ENCODE data around the gene THNSL1. TPM values are rescaled to one million over a fixed set of nuclear protein-coding genes. Genes with fewer than 3 reads are reported as not detected.
A peak's percentile ranks its signal among the peaks of the same experiment; 100 is the strongest.
"Not testable (repeated sequence)": the region's sequence is repeated elsewhere in the genome, so short reads cannot be mapped to it uniquely, and the experiment has no call there.

Gene THNSL1
- total and polyA plus RNA-seq, 2 donors: 3.5 to 4.1 TPM

- no peak overlapping the region for H3K4me3 ChIP-seq (ENCODE audit: low read length in 2 of 2)
- H3K27me3 ChIP-seq (ENCODE audit: control insufficient read depth in 2 of 2, insufficient read depth in 1 of 2, low read length in 1 of 2): no peaks in the 10 kb centered on the region
- no peaks in the 10 kb centered on the region for H3K36me3 ChIP-seq (ENCODE audit: control insufficient read depth in 2 of 2, insufficient read depth in 2 of 2, low read length in 1 of 2)
- H3K27ac ChIP-seq (ENCODE audit: low read depth in 1 of 2, low read length in 1 of 2): no peak overlapping the region
- 93% methylated on average over 3 of the region's 3 CpGs for WGBS
- peaks cover 0 to 4% of the 10 kb centered on the region in 2 donors for H3K4me1 ChIP-seq (ENCODE audit: control insufficient read depth in 2 of 2, insufficient read depth in 2 of 2, low read length in 2 of 2)
- DNase-seq (ENCODE audit: low read depth in 6 of 9, low spot score in 9 of 9): no peak
- H3K9me3 ChIP-seq (ENCODE audit: control insufficient read depth in 2 of 2, insufficient read depth in 1 of 2, low read length in 1 of 2): no peaks in the 10 kb centered on the region
Measured at GRCh38 chr10:24992512-24993133, 23.8 kb upstream of the THNSL1 start.

DNA sequence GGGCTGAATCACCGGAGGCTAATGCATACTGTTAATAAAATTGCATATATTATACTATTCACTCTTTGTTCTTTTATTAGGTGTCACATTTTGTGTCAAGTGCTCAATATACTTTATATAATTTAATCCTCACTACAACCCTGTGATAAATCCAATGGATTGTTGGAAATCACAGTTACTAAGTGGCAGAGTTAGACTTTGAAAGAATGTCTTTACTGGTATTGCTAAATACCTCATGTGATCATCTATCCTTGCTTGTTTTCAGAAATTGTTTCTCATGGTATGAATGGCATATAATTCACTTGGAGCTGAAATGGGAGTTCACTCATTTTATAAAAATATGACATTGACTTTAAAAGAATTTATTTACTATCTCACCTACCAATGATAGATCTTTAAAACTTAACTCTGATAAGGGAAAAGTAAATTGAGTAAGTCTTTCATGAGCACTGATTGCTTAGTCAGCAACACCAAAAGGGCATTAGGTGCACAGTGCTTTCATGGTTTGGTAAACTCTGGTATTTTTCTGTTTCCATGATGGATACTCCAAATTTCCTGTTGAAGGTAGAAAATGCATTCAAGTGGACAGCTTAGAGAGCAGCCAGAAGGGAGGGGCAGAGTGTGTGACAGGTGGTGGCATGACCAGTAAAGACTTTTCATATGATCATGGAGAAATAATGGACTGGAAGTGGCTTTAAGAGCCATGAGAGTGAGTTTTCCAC lies 23.0 kb upstream of the THNSL1 start:
- Histone ChIP-seq H3K27ac (ENCODE audit: low read depth in 1 of 2, low read length in 1 of 2) (no peak overlapping the region), H3K9me3 (ENCODE audit: control insufficient read depth in 2 of 2, insufficient read depth in 1 of 2, low read length in 1 of 2) (no peaks in the 10 kb centered on the region), H3K36me3 (ENCODE audit: control insufficient read depth in 2 of 2, insufficient read depth in 2 of 2, low read length in 1 of 2) (no peaks in the 10 kb centered on the region), H3K4me1 (ENCODE audit: control insufficient read depth in 2 of 2, insufficient read depth in 2 of 2, low read length in 2 of 2) (peaks cover 0 to 4% of the 10 kb centered on the region in 2 donors), H3K27me3 (ENCODE audit: control insufficient read depth in 2 of 2, insufficient read depth in 1 of 2, low read length in 1 of 2) (no peaks in the 10 kb centered on the region), H3K4me3 (ENCODE audit: low read length in 2 of 2) (no peak overlapping the region)
- WGBS: 97% methylated on average over 1 of the region's 1 CpG
- no peak for DNase-seq (ENCODE audit: low read depth in 6 of 9, low spot score in 9 of 9)

DNA sequence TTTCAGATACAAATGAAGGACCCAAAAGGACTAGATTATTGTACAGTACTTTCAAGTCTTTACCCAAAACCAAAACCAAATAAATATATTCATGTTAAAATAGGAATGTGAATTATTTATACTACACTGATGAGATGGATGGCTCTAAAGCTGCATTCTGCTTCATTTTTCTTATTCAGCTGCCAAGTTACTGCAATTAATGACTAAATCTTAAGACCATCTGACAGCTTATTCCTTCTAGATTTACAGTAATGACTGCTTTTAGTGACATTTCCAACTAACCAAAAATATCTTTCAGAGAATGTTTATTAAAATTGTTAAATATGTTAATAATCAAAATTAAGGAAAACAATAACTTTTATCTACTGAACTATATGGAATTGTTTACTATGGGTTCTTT lies 21.3 kb upstream of the THNSL1 start:
- no peak for DNase-seq (ENCODE audit: low read depth in 6 of 9, low spot score in 9 of 9)
- no peak overlapping the region for H3K4me3 ChIP-seq (ENCODE audit: low read length in 2 of 2)
- H3K36me3 ChIP-seq (ENCODE audit: control insufficient read depth in 2 of 2, insufficient read depth in 2 of 2, low read length in 1 of 2): no peaks in the 10 kb centered on the region
- H3K4me1 ChIP-seq (ENCODE audit: control insufficient read depth in 2 of 2, insufficient read depth in 2 of 2, low read length in 2 of 2): no peaks in the 10 kb centered on the region
- H3K9me3 ChIP-seq (ENCODE audit: control insufficient read depth in 2 of 2, insufficient read depth in 1 of 2, low read length in 1 of 2): no peaks in the 10 kb centered on the region
- H3K27me3 ChIP-seq (ENCODE audit: control insufficient read depth in 2 of 2, insufficient read depth in 1 of 2, low read length in 1 of 2): no peaks in the 10 kb centered on the region
- no peak overlapping the region for H3K27ac ChIP-seq (ENCODE audit: low read depth in 1 of 2, low read length in 1 of 2)

GRCh38 chr10:24998044-24998443 lies 18.4 kb upstream of the THNSL1 start:
- Histone ChIP-seq H3K4me3 (ENCODE audit: low read length in 2 of 2) (no peak overlapping the region), H3K4me1 (ENCODE audit: control insufficient read depth in 2 of 2, insufficient read depth in 2 of 2, low read length in 2 of 2) (no peaks in the 10 kb centered on the region), H3K9me3 (ENCODE audit: control insufficient read depth in 2 of 2, insufficient read depth in 1 of 2, low read length in 1 of 2) (no peaks in the 10 kb centered on the region), H3K36me3 (ENCODE audit: control insufficient read depth in 2 of 2, insufficient read depth in 2 of 2, low read length in 1 of 2) (no peaks in the 10 kb centered on the region), H3K27me3 (ENCODE audit: control insufficient read depth in 2 of 2, insufficient read depth in 1 of 2, low read length in 1 of 2) (no peaks in the 10 kb centered on the region), H3K27ac (ENCODE audit: low read depth in 1 of 2, low read length in 1 of 2) (no peak overlapping the region)
- WGBS: 92% methylated on average over 3 of the region's 3 CpGs
- no peak for DNase-seq (ENCODE audit: low read depth in 6 of 9, low spot score in 9 of 9)

- not testable (repeated sequence) for DNase-seq (ENCODE audit: low read depth in 6 of 9, low spot score in 9 of 9); H3K27me3 ChIP-seq (ENCODE audit: control insufficient read depth in 2 of 2, insufficient read depth in 1 of 2, low read length in 1 of 2); H3K4me1 ChIP-seq (ENCODE audit: control insufficient read depth in 2 of 2, insufficient read depth in 2 of 2, low read length in 2 of 2); H3K27ac ChIP-seq (ENCODE audit: low read depth in 1 of 2, low read length in 1 of 2); H3K9me3 ChIP-seq (ENCODE audit: control insufficient read depth in 2 of 2, insufficient read depth in 1 of 2, low read length in 1 of 2); H3K4me3 ChIP-seq (ENCODE audit: low read length in 2 of 2); H3K36me3 ChIP-seq (ENCODE audit: control insufficient read depth in 2 of 2, insufficient read depth in 2 of 2, low read length in 1 of 2)
- 96% methylated on average over 2 of the region's 2 CpGs for WGBS
Measured at GRCh38 chr10:25011591-25011990, 4.8 kb upstream of the THNSL1 start.

GRCh38 chr10:25014579-25014978 lies 1.8 kb upstream of the THNSL1 start:
- peaks cover 3 to 7% of the 10 kb centered on the region in 2 donors for H3K4me1 ChIP-seq (ENCODE audit: control insufficient read depth in 2 of 2, insufficient read depth in 2 of 2, low read length in 2 of 2)
- no peaks in the 10 kb centered on the region for H3K36me3 ChIP-seq (ENCODE audit: control insufficient read depth in 2 of 2, insufficient read depth in 2 of 2, low read length in 1 of 2)
- no peaks in the 10 kb centered on the region for H3K27me3 ChIP-seq (ENCODE audit: control insufficient read depth in 2 of 2, insufficient read depth in 1 of 2, low read length in 1 of 2)
- no peak overlapping the region for H3K27ac ChIP-seq (ENCODE audit: low read depth in 1 of 2, low read length in 1 of 2)
- no peaks in the 10 kb centered on the region for H3K9me3 ChIP-seq (ENCODE audit: control insufficient read depth in 2 of 2, insufficient read depth in 1 of 2, low read length in 1 of 2)
- DNase-seq (ENCODE audit: low read depth in 6 of 9, low spot score in 9 of 9): no peak
- H3K4me3 ChIP-seq (ENCODE audit: low read length in 2 of 2): no peak overlapping the region

GRCh38 chr10:25015828-25016375 lies 510 bp upstream of the THNSL1 start, which contains the start of gene ENKUR:
Gene ENKUR (minus strand): TSS chr10:25016158. CDS start chr10:25015936, 222 bp downstream.
- H3K4me3 ChIP-seq (ENCODE audit: low read length in 2 of 2): peak within 1 kb of the TSS; percentile 52 to 64
- no peaks in the 10 kb centered on the region for H3K9me3 ChIP-seq (ENCODE audit: control insufficient read depth in 2 of 2, insufficient read depth in 1 of 2, low read length in 1 of 2)
- DNase-seq (ENCODE audit: low read depth in 6 of 9, low spot score in 9 of 9): peak; percentile 90 to 98 (median 97)
- H3K27ac ChIP-seq (ENCODE audit: low read depth in 1 of 2, low read length in 1 of 2): peak within 1 kb of the TSS; percentile 81 to 87
- H3K4me1 ChIP-seq (ENCODE audit: control insufficient read depth in 2 of 2, insufficient read depth in 2 of 2, low read length in 2 of 2): peaks cover 3 to 7% of the 10 kb centered on the region in 2 donors
- no peaks in the 10 kb centered on the region for H3K36me3 ChIP-seq (ENCODE audit: control insufficient read depth in 2 of 2, insufficient read depth in 2 of 2, low read length in 1 of 2)
- no peaks in the 10 kb centered on the region for H3K27me3 ChIP-seq (ENCODE audit: control insufficient read depth in 2 of 2, insufficient read depth in 1 of 2, low read length in 1 of 2)
- WGBS: under 1% methylated on average over 16 of the region's 16 CpGs

GRCh38 chr10:25017154-25017590 lies 760 bp downstream of the THNSL1 start:
- 5% methylated on average over 10 of the region's 10 CpGs for WGBS
- peak overlapping the region; percentile 52 to 64 for H3K4me3 ChIP-seq (ENCODE audit: low read length in 2 of 2)
- no peak for DNase-seq (ENCODE audit: low read depth in 6 of 9, low spot score in 9 of 9)

GRCh38 chr10:25017661-25018060 lies 1.2 kb downstream of the THNSL1 start:
- H3K4me1 ChIP-seq (ENCODE audit: control insufficient read depth in 2 of 2, insufficient read depth in 2 of 2, low read length in 2 of 2): peaks cover 3 to 7% of the 10 kb centered on the region in 2 donors
- H3K36me3 ChIP-seq (ENCODE audit: control insufficient read depth in 2 of 2, insufficient read depth in 2 of 2, low read length in 1 of 2): no peaks in the 10 kb centered on the region
- no peak overlapping the region for H3K27ac ChIP-seq (ENCODE audit: low read depth in 1 of 2, low read length in 1 of 2)
- no peaks in the 10 kb centered on the region for H3K9me3 ChIP-seq (ENCODE audit: control insufficient read depth in 2 of 2, insufficient read depth in 1 of 2, low read length in 1 of 2)
- H3K27me3 ChIP-seq (ENCODE audit: control insufficient read depth in 2 of 2, insufficient read depth in 1 of 2, low read length in 1 of 2): no peaks in the 10 kb centered on the region
- DNase-seq (ENCODE audit: low read depth in 6 of 9, low spot score in 9 of 9): no peak
- WGBS: 96% methylated on average over 6 of the region's 6 CpGs
- no peak overlapping the region for H3K4me3 ChIP-seq (ENCODE audit: low read length in 2 of 2)

More at GRCh38 chr10:25017154-25017590, 760 bp downstream of the THNSL1 start:
- H3K36me3 ChIP-seq (ENCODE audit: control insufficient read depth in 2 of 2, insufficient read depth in 2 of 2, low read length in 1 of 2): no peaks in the 10 kb centered on the region
- H3K9me3 ChIP-seq (ENCODE audit: control insufficient read depth in 2 of 2, insufficient read depth in 1 of 2, low read length in 1 of 2): no peaks in the 10 kb centered on the region
- H3K4me1 ChIP-seq (ENCODE audit: control insufficient read depth in 2 of 2, insufficient read depth in 2 of 2, low read length in 2 of 2): peaks cover 3 to 7% of the 10 kb centered on the region in 2 donors
- peak overlapping the region; percentile 81 to 87 for H3K27ac ChIP-seq (ENCODE audit: low read depth in 1 of 2, low read length in 1 of 2)
- H3K27me3 ChIP-seq (ENCODE audit: control insufficient read depth in 2 of 2, insufficient read depth in 1 of 2, low read length in 1 of 2): no peaks in the 10 kb centered on the region

Measured in thymus (tissue), 11 donors.